Activated CD8-positive, alpha-beta T cell treated with anti-CD3 and anti-CD28 coated beads for 36 hours (primary cell): ENCODE data around the gene COL5A1. TPM values are rescaled to one million over a fixed set of nuclear protein-coding genes. Genes with fewer than 3 reads are reported as not detected.
"Not testable (repeated sequence)": the region's sequence is repeated elsewhere in the genome, so short reads cannot be mapped to it uniquely, and the experiment has no call there.

Source experiments
- ATAC-seq: fragments of 200-7000 bp; cut with Tn5 transposase; one replicate; pipeline ENCODE4 v1.10.0; 2021; ENCODE audit warnings: mild to moderate bottlenecking, moderate library complexity
- CTCF ChIA-PET: fragments of 350-600 bp; sonication (Branson Sonifier 250); formaldehyde crosslinking; loops from one replicate; lab custom pipeline; 2021; ENCODE audit warnings: antibody characterized with exemption; lab: Charles Lee
- POLR2A ChIA-PET: fragments of 350-600 bp; sonication (Branson Sonifier 250); formaldehyde crosslinking; loops from one replicate; lab custom pipeline; 2021; ENCODE audit warnings: antibody characterized with exemption; lab: Charles Lee
- DNase-seq: peaks from one replicate; pipeline ENCODE4 v3.0.0-alpha.2; 2020
- H3K27ac Mint-ChIP-seq: one replicate; pipeline ENCODE4 v1.8.0; 2021; ENCODE audit warnings: mild to moderate bottlenecking, mixed read lengths
- H3K27me3 Mint-ChIP-seq: one replicate; pipeline ENCODE4 v1.8.0; 2021; ENCODE audit warnings: mixed read lengths
- H3K36me3 Mint-ChIP-seq: one replicate; pipeline ENCODE4 v1.8.0; 2021; ENCODE audit warnings: low read depth, mixed read lengths
- H3K4me1 Mint-ChIP-seq: one replicate; pipeline ENCODE4 v1.8.0; 2021; ENCODE audit warnings: low read depth, mixed read lengths
- H3K4me3 Mint-ChIP-seq: one replicate; pipeline ENCODE4 v1.8.0; 2021; ENCODE audit warnings: mild to moderate bottlenecking, moderate library complexity, mixed read lengths
- H3K9me3 Mint-ChIP-seq: one replicate; pipeline ENCODE4 v1.8.0; 2021; ENCODE audit warnings: mixed read lengths
- CTCF ChIP-seq: fragments of 200-600 bp; IDR thresholded peaks from one replicate; pipeline ENCODE4 v1.8.0; 2022; ENCODE audit warnings: antibody characterized with exemption, mild to moderate bottlenecking
- intact Hi-C: fragments of 100-400 bp; cut with micrococcal nuclease; formaldehyde crosslinking; loops from one replicate; pipeline ENCODE4 v1.10.0; 2022
- total RNA-seq, 2 experiments: library from RNA; stranded (reverse); gene quantifications; one replicate each; pipeline ENCODE4 v1.2.3, GENCODE V29; 2021

Gene COL5A1
- total RNA-seq, 2 experiments from 2014 or later: 0.29 to 0.34 TPM

- Mint-ChIP-seq H3K4me1 (no peaks in the 10 kb centered on the region), H3K36me3 (no peaks in the 10 kb centered on the region), H3K27ac (no peak overlapping the region), H3K9me3 (peaks cover 1% of the 10 kb centered on the region), H3K4me3 (no peak overlapping the region), H3K27me3 (no peaks in the 10 kb centered on the region)
- POLR2A ChIA-PET: no interaction called here
- CTCF ChIA-PET: no interaction called here
- DNase-seq: no peak
- intact Hi-C loops: no loop called here
- no peak for TF ChIP-seq CTCF
- no peak for ATAC-seq
These were observed 68.1 kb downstream of the COL5A1 start for GRCh38 chr9:134709512-134710270.

DNA sequence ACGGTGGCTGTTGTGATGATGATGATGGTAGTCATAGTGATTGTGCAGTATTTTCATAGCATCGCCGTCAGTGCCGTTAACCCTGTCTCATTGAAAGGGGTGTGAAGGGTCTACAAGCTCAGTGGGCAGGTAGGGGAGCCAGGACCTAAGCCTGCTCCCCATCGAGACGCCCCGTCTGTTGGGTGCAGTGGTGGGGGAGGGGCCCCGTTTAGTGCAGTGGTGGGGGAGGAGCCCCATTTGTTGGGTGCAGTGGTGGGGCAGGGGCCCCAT is 68.6 kb downstream of the COL5A1 start:
- Mint-ChIP-seq H3K4me3 (no peak overlapping the region), H3K27me3 (no peaks in the 10 kb centered on the region), H3K27ac (no peak overlapping the region), H3K36me3 (no peaks in the 10 kb centered on the region), H3K9me3 (peaks cover 1% of the 10 kb centered on the region), H3K4me1 (no peaks in the 10 kb centered on the region)
- intact Hi-C loops: no loop called here
- ATAC-seq (no peak), DNase-seq (no peak)
- ChIA-PET CTCF (no interaction called here), POLR2A (no interaction called here)
- no peak for TF ChIP-seq CTCF

DNA sequence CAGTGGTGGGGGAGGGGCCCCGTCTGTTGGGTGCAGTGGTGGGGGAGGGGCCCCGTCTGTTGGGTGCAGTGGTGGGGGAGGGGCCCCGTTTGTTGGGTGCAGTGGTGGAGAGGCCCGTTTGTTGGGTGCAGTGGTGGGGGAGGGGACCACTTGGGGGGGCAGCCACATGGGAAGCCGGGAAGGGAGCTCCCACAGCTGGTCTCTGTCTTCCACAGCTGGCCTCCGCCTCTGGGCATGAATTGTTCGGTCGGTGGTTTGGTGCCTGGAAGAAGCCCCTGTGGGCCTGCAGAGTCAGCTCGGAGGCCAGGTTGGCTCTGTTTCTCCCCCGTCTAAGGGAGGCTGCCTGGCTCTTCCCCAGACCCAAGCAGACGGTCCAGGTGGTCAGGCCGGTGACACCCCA is 69.3 kb downstream of the COL5A1 start:
- no peak overlapping the region for H3K27ac Mint-ChIP-seq
- DNase-seq: no peak
- H3K4me3 Mint-ChIP-seq: no peak overlapping the region
- TF ChIP-seq CTCF: no peak
- no peaks in the 10 kb centered on the region for H3K4me1 Mint-ChIP-seq
- ATAC-seq: no peak
- peaks cover 1% of the 10 kb centered on the region for H3K9me3 Mint-ChIP-seq
- intact Hi-C loops: no loop called here
- POLR2A ChIA-PET: no interaction called here
- CTCF ChIA-PET: no interaction called here
- H3K36me3 Mint-ChIP-seq: no peaks in the 10 kb centered on the region
- H3K27me3 Mint-ChIP-seq: no peaks in the 10 kb centered on the region

DNA sequence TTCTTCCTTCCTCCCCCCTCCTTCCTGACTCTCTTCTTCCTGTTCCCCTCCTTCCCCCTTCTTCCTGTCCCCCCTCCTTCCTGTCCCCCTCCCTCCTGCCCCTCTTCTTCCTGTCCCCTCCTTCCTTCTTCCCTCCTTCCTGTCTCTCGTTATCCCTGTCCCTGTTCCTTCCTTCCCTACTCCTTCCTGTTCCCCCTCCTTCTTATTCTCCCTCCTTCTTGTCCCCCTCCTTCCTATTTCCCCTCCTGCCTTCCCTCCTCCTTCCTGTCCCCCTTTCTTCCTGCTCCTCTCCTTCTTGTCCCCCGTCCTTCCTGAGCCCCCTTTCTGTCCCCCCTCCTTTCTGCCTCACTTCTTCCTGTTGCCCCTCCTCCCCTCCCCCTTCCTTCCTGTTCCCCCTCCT is 70.6 kb downstream of the COL5A1 start:
- no peak for TF ChIP-seq CTCF
- Mint-ChIP-seq H3K4me3 (no peak overlapping the region), H3K27me3 (no peaks in the 10 kb centered on the region), H3K27ac (no peak overlapping the region), H3K9me3 (peaks cover 1% of the 10 kb centered on the region), H3K36me3 (no peaks in the 10 kb centered on the region), H3K4me1 (no peaks in the 10 kb centered on the region)
- CTCF ChIA-PET: no interaction called here
- ATAC-seq (no peak), DNase-seq (no peak)
- intact Hi-C loops: no loop called here
- POLR2A ChIA-PET: no interaction called here

- Mint-ChIP-seq H3K9me3 (peaks cover 1% of the 10 kb centered on the region), H3K4me1 (no peaks in the 10 kb centered on the region), H3K27me3 (no peaks in the 10 kb centered on the region), H3K27ac (no peak overlapping the region), H3K36me3 (no peaks in the 10 kb centered on the region), H3K4me3 (no peak overlapping the region)
- DNase-seq: no peak
- POLR2A ChIA-PET: no interaction called here
- ATAC-seq: no peak
- intact Hi-C loops: no loop called here
- CTCF ChIA-PET: no interaction called here
- no peak for TF ChIP-seq CTCF
These were observed 71.3 kb downstream of the COL5A1 start for GRCh38 chr9:134712926-134713325.

- H3K4me3 Mint-ChIP-seq, H3K9me3 Mint-ChIP-seq, ATAC-seq, H3K36me3 Mint-ChIP-seq, POLR2A ChIA-PET, H3K27ac Mint-ChIP-seq, H3K27me3 Mint-ChIP-seq, intact Hi-C loops, H3K4me1 Mint-ChIP-seq, DNase-seq, CTCF ChIA-PET: not testable (repeated sequence)
These were observed 73.9 kb downstream of the COL5A1 start for GRCh38 chr9:134715536-134715935.
